ENCODE data around the gene FBXO31. TPM values are rescaled to one million over a fixed set of nuclear protein-coding genes. Genes with fewer than 3 reads are reported as not detected.

The FBXO31 gene
- total and polyA plus RNA-seq, 10 of the 15 experiments (the other 5 are each of a cell fraction or from before 2014, with no cell fraction given): 0.19 to 33.1 (median 10.3) TPM

DNA sequence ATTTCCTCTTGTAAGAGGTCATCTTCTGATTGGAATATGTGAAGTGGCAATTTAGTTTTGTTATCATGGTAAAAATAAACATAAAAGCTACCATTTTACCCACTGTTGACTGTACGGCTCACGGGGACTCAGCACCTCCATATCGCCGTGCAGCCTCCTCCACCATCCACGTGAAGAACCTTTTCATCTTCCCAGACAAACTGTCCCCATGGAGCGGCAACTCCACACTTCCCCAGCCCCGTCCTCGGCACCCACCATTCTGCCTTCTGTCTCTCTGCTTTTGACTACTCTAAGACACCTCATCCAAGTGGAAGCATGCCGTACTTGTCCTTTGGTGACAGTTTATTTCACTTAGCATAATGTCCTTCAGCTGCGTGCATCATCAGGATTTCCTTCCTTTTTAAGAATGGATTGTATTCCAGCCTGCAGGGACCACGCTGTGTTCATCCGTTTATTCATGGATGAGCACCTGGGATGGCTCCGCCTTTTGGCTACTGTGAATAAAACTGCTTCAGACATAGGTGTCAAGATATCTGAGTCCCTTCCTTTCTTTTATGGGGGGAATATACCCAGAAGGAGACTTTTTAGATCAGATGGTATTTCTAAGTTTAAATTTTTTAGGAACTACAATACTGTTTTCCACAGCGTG lies 14.3 kb downstream of the FBXO31 start:
- ChIA-PET POLR2A (interaction anchor here (0.7 to 1.0 kb wide), 2 partner anchors 14 to 50 kb away, joined by 3 to 5 read pairs; partner anchors contain the start of gene FBXO31), RAD21 (ENCODE audit: unreplicated experiment) (interaction anchor here (0.8 kb wide), 1 partner anchor 19 kb away, joined by 4 read pairs; no protein-coding TSS in a partner anchor), SMC1A (ENCODE audit: uncharacterized antibody, unreplicated experiment) (interaction anchor here (1.5 kb wide), 1 partner anchor 19 kb away, joined by 3 read pairs; no protein-coding TSS in a partner anchor), CTCF (no interaction called here)
- peaks cover 21% of the 10 kb centered on the region for H3K79me2 ChIP-seq (ENCODE audit: control insufficient read depth, insufficient read depth, low read length)
- no peak overlapping the region for H2AFZ ChIP-seq (ENCODE audit: control insufficient read depth, low read depth, low read length)
- H3K4me1 ChIP-seq (ENCODE audit: control insufficient read depth, insufficient read depth, low read length): 0 out of 2 replicates have a peak, but pooled peaks cover 3% of the 10 kb centered on the region
- DNase-seq (ENCODE audit: low read depth, low spot score) (no peak), ATAC-seq (no peak), FAIRE-seq (no peak)
- in situ Hi-C loops (cut with MboI) (no loop called here), intact Hi-C loops (cut with micrococcal nuclease; ENCODE audit: unreplicated experiment) (no loop called here)
- WGBS (ENCODE audit: insufficient coverage, insufficient replicate concordance, low lambda C conversion rate, missing lambda C conversion rate): over 99% methylated on average over 14 of the region's 14 CpGs
- no peaks in the 10 kb centered on the region for H4K20me1 ChIP-seq (ENCODE audit: control insufficient read depth, insufficient read depth)
- no peak overlapping the region for H3K27ac ChIP-seq (ENCODE audit: control insufficient read depth, insufficient read depth)
- TF ChIP-seq YY1 (IDR thresholded peaks at IDR 0.05; ENCODE audit: low read depth, low read length) (no peak), HDAC6 (IDR thresholded peaks at IDR 0.05; ENCODE audit: unreplicated experiment) (no peak), ETV6 (conservative IDR thresholded peaks at IDR 0.05 in 1 of 2, IDR thresholded peaks at IDR 0.05 in 1 of 2; ENCODE audit: borderline replicate concordance in 1 of 2, low read depth in 1 of 2) (no peak), CBFB (IDR thresholded peaks at IDR 0.05; ENCODE audit: low read depth) (no peak), SMARCA5 (IDR thresholded peaks at IDR 0.05) (no peak)
- BruUV-seq (replicated peaks): no TSS peak
- H3K4me2 ChIP-seq (ENCODE audit: control insufficient read depth, insufficient read depth): no peak overlapping the region
- H3K9me3 ChIP-seq (replicated peaks; ENCODE audit: control insufficient read depth, insufficient read depth, low read length): no peaks in the 10 kb centered on the region
- no peak overlapping the region for H3K9ac ChIP-seq (ENCODE audit: control insufficient read depth, insufficient read depth, low read length)
- H3K27me3 ChIP-seq (replicated peaks in 1 of 2; ENCODE audit: control insufficient read depth in 2 of 2, insufficient read depth in 2 of 2, low read length in 1 of 2): no peaks in the 10 kb centered on the region
- H3K36me3 ChIP-seq (ENCODE audit: control insufficient read depth in 2 of 2, insufficient read depth in 2 of 2, low read length in 1 of 2): peaks cover 0 to under 1% of the 10 kb centered on the region in 2 experiments; a peak in 3 of 4 replicates
- H3K4me3 ChIP-seq: no peak overlapping the region
